Activated T-cell treated with anti-CD3 and anti-CD28 coated beads, Interleukin-2, amount 50 U/mL, for 72 hours (primary cell): ENCODE data around the gene TPI1. TPM values are rescaled to one million over a fixed set of nuclear protein-coding genes. Genes with fewer than 3 reads are reported as not detected.
"Not testable (repeated sequence)": the region's sequence is repeated elsewhere in the genome, so short reads cannot be mapped to it uniquely, and the experiment has no call there.

ENCODE experiments used
- ATAC-seq, 2 donors: fragments of 150-1000 bp; cut with Tn5 transposase; replicated peaks in 1 of 2; 2 replicates each; pipeline ENCODE4 v1.10.0; 2021; ENCODE audit warnings: moderate library complexity in 2 of 2, mild to moderate bottlenecking in 1 of 2
- DNase-seq, 2 donors: peaks; one replicate each; pipeline ENCODE4 v3.0.0; 2021 to 2022; ENCODE audit warnings: mixed read lengths in 1 of 2
- H3K27ac Mint-ChIP-seq: one replicate; pipeline ENCODE4 v1.8.0; 2022; ENCODE audit warnings: mild to moderate bottlenecking, moderate library complexity, mixed read lengths
- H3K27me3 Mint-ChIP-seq: one replicate; pipeline ENCODE4 v1.8.0; 2022; ENCODE audit warnings: low read depth, mixed read lengths
- H3K36me3 Mint-ChIP-seq, 2 donors: one replicate each; pipeline ENCODE4 v1.8.0; 2022; ENCODE audit warnings: mixed read lengths in 2 of 2, mild to moderate bottlenecking in 1 of 2; ENCODE audit not compliant: insufficient read depth in 2 of 2
- H3K4me1 Mint-ChIP-seq: one replicate; pipeline ENCODE4 v1.8.0; 2022; ENCODE audit warnings: low read depth, mixed read lengths
- H3K4me3 Mint-ChIP-seq, 2 donors: one replicate each; pipeline ENCODE4 v1.8.0; 2022; ENCODE audit warnings: mild to moderate bottlenecking in 2 of 2, mixed read lengths in 2 of 2, moderate library complexity in 2 of 2
- H3K9me3 Mint-ChIP-seq, 2 donors: one replicate each; pipeline ENCODE4 v1.8.0; 2022; ENCODE audit warnings: mixed read lengths in 2 of 2
- total RNA-seq, 2 donors: library from RNA; stranded (reverse); gene quantifications; one replicate each; pipeline ENCODE4 v1.2.3, GENCODE V29; 2022

The TPI1 gene
- total RNA-seq, 2 donors from 2014 or later, result 504 to 562 TPM

DNA sequence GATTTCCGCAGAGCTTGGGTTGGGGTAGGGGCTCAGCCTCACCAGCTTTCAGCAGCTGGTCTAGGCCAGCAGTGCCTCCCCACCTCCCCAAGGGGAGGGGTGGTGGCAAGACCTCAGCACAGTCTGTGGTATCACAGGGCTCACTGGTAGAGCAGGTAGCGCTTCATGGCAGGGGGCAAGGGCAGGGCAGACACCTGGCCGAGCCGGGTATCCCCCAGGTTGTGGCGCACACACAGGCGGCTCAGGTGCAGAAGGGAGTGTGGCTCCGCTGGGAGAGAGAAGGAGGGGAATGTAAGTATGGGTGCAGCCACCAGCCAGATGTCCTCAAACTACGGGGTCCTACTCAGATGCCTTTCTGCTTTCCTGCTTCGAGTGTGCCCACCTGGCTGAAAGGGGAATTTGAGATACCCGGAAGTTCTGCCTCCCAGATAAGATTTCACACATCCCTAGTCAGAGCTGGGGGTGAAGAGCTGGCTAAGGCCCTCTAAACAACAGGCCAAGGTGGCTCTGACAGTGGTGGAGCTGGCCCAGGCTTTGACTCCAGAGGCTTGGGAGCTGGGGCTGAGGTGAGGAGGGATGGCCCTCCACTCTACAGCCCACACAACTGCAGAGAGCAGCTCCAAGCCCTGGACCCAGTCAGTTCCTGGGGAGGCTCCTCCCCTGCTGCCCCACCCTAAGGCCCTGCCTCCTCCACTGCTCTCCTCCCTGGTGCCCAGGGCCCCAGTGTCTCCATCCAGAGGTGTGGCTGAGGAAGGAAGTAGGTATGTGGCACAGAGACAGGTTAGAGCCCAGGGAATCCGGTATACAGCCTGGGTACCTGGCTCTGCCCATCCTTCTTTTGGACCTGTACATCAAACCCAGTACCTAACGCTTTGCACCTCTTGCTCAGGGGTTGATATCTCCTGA is 4.0 kb downstream of the TPI1 start:
- H3K9me3 Mint-ChIP-seq, result no peaks in the 10 kb centered on the region
- peaks cover 63% of the 10 kb centered on the region for H3K4me1 Mint-ChIP-seq
- H3K36me3 Mint-ChIP-seq, result peaks cover 18 to 21% of the 10 kb centered on the region in 2 donors
- ATAC-seq (no peak), DNase-seq (peak; percentile 39 to 50)
- peak overlapping the region; percentile 69 for H3K27ac Mint-ChIP-seq
- no peaks in the 10 kb centered on the region for H3K27me3 Mint-ChIP-seq
- peak overlapping the region; percentile 97 to 98 for H3K4me3 Mint-ChIP-seq

DNA sequence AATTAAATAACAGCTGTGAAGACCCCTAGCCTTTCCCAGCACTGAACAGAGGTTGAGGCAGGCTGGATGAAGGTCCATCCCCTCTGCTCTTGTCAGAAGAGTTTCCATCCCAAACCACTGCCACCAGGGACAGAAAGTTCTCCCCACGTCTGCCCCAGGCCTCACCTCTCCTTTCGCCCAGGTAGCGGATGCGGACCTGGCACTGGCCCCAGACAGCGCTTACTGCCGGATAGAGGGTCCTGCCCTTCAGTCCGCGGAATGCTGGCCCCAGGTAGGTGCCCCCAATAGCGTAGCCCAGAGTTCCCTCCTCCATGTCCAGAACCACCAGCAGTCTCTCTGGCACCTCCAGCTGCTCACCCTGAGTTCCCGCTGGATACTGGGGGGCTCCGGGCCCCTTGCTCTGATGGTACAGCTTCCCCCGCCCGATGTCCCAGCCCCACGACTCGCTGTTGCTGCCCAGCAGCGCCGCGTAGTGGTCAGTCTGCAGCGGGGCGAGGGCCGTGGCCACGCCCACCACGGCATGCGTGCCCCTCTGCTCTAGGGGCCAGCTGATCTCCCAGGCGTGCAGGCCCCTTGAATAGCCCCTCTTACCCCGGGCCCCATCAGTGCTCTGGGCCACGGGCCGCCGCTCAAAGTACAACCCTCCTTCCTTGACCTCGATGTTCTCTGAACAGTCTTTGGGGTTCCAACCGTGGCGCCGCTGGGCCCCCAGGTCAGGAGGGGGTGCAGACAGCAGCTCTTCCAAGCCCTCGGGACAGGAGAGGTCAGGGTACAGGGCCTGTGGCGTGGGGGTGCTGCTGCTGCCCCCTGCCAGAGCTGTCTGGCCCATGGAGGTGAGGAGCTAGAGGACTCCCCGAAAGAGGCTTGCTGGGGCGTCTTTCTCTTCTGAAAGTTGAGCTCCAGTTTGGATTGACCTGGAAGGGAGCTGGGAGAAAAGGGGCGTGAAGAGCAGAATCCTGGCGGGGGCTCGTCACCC is 5.0 kb downstream of the TPI1 start:
- peaks cover 22 to 26% of the 10 kb centered on the region in 2 donors for H3K36me3 Mint-ChIP-seq
- peak overlapping the region; percentile 69 for H3K27ac Mint-ChIP-seq
- DNase-seq (peak; percentile 90 to 92), ATAC-seq (peak; percentile 40 to 42)
- H3K27me3 Mint-ChIP-seq, result no peaks in the 10 kb centered on the region
- peaks cover 54% of the 10 kb centered on the region for H3K4me1 Mint-ChIP-seq
- no peaks in the 10 kb centered on the region for H3K9me3 Mint-ChIP-seq
- peak overlapping the region; percentile 97 to 98 for H3K4me3 Mint-ChIP-seq

- Mint-ChIP-seq H3K4me3 (peak within 1 kb of the TSS; percentile 97 to 98), H3K4me1 (peaks cover 52% of the 10 kb centered on the region), H3K36me3 (peaks cover 17 to 22% of the 10 kb centered on the region in 2 donors), H3K27me3 (no peaks in the 10 kb centered on the region), H3K27ac (peak within 1 kb of the TSS; percentile 88), H3K9me3 (no peaks in the 10 kb centered on the region)
- DNase-seq (peak; percentile 100), ATAC-seq (peak; percentile 79 to 83)
Measured at GRCh38 chr12:6873094-6874014, 6.0 kb downstream of the TPI1 start, which contains the start of gene SPSB2. SPSB2 (minus strand) TSS chr12:6873303; CDS start chr12:6872901, 402 bp downstream.

GRCh38 chr12:6874015-6874368 is 6.7 kb downstream of the TPI1 start:
- not testable (repeated sequence) for DNase-seq, ATAC-seq
- peaks cover 12 to 22% of the 10 kb centered on the region in 2 donors for H3K36me3 Mint-ChIP-seq

GRCh38 chr12:6879824-6880223 is 12.5 kb downstream of the TPI1 start:
- H3K27ac Mint-ChIP-seq, H3K27me3 Mint-ChIP-seq, DNase-seq, H3K4me1 Mint-ChIP-seq, H3K9me3 Mint-ChIP-seq, ATAC-seq, H3K4me3 Mint-ChIP-seq: not testable (repeated sequence)
- H3K36me3 Mint-ChIP-seq, result peaks cover 6 to 21% of the 10 kb centered on the region in 2 donors

More at GRCh38 chr12:6874015-6874368, 6.7 kb downstream of the TPI1 start:
- peak overlapping the region; percentile 97 to 98 for H3K4me3 Mint-ChIP-seq
- H3K9me3 Mint-ChIP-seq, H3K27me3 Mint-ChIP-seq: not testable (repeated sequence)
- H3K27ac Mint-ChIP-seq, result peak overlapping the region; percentile 53
- peaks cover 45% of the 10 kb centered on the region for H3K4me1 Mint-ChIP-seq

- ATAC-seq (no peak), DNase-seq (no peak)
- Mint-ChIP-seq H3K4me3 (no peak overlapping the region), H3K27ac (no peak overlapping the region), H3K9me3 (no peaks in the 10 kb centered on the region), H3K36me3 (peaks cover 2 to 8% of the 10 kb centered on the region in 2 donors), H3K27me3 (no peaks in the 10 kb centered on the region), H3K4me1 (no peaks in the 10 kb centered on the region)
Measured at GRCh38 chr12:6883252-6883651, 15.9 kb downstream of the TPI1 start.

DNA sequence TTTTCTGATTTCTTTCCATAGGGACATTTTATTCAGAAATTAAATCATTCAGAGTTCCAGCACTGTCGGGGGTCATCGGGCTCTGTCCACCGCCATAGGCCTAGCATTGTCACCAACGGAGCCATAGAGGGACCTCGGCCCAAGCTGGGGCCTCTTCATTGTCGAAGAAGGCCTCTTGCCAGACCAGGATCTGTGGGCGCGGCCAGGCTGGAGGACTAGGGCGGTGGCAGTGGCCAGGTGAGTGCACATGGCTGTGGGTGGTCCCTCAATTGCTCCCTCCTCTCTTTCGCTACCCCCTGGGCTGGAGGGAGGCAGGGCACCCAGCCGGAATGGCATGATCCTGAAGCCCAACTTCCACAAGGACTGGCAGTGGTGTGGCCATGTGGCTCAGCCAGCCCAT is 16.4 kb downstream of the TPI1 start:
- Mint-ChIP-seq H3K4me1 (no peaks in the 10 kb centered on the region), H3K4me3 (no peak overlapping the region), H3K27ac (no peak overlapping the region), H3K27me3 (no peaks in the 10 kb centered on the region), H3K36me3 (peaks cover 2 to 8% of the 10 kb centered on the region in 2 donors), H3K9me3 (no peaks in the 10 kb centered on the region)
- DNase-seq (no peak), ATAC-seq (no peak)

DNA sequence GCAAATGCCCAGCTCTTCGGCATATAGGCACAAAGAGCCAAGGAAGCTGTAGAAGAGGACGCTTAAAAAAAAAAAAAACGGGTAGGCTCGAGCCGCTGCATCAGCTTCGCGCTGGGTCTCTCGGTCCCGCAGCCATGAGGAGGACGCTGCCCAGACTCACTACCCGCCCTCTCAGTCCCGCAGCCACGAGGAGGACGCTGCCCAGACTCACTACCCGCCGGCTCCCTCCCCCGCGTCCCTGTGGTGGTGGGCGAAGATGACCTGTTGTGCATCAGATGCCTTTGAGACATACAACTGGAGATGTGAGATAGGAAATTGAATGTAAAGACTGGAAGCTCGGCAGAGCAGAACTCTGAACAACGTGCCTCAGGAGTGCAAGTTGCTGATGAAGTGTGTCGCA is 17.2 kb downstream of the TPI1 start:
- no peak overlapping the region for H3K4me3 Mint-ChIP-seq
- ATAC-seq, result no peak
- peaks cover 2 to 8% of the 10 kb centered on the region in 2 donors for H3K36me3 Mint-ChIP-seq
- DNase-seq, result no peak
- H3K9me3 Mint-ChIP-seq, result no peaks in the 10 kb centered on the region
- H3K27me3 Mint-ChIP-seq, result no peaks in the 10 kb centered on the region
- no peak overlapping the region for H3K27ac Mint-ChIP-seq
- peaks cover 1% of the 10 kb centered on the region for H3K4me1 Mint-ChIP-seq

- ATAC-seq, H3K27me3 Mint-ChIP-seq, H3K36me3 Mint-ChIP-seq, DNase-seq, H3K4me3 Mint-ChIP-seq, H3K9me3 Mint-ChIP-seq, H3K27ac Mint-ChIP-seq: not testable (repeated sequence)
- peaks cover 17% of the 10 kb centered on the region for H3K4me1 Mint-ChIP-seq
Measured at GRCh38 chr12:6886206-6886999, 19.1 kb downstream of the TPI1 start.

DNA sequence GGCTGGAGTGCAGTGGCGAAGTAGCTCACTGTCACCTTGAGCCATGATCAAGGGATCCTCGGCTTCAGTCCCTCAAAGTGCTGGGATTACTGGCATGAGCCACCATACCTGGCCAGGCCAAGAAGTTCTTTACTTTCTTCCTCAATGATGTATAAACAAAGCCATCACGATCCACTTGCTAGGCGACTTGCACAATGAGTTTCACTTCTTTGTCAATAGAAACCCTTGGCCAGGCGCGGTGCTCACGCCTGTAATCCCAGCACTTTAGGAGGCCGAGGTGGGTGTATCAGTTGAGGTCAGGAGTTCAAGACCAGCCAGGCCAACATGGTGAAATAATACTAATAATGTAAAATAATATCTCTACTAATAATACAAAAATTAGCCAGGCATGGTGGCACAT is 20.1 kb downstream of the TPI1 start:
- Mint-ChIP-seq H3K36me3 (peaks cover 2 to 8% of the 10 kb centered on the region in 2 donors), H3K9me3 (no peaks in the 10 kb centered on the region), H3K4me1 (peaks cover 28% of the 10 kb centered on the region), H3K27me3 (no peaks in the 10 kb centered on the region), H3K4me3 (no peak overlapping the region), H3K27ac (no peak overlapping the region)
- ATAC-seq (no peak), DNase-seq (no peak)

DNA sequence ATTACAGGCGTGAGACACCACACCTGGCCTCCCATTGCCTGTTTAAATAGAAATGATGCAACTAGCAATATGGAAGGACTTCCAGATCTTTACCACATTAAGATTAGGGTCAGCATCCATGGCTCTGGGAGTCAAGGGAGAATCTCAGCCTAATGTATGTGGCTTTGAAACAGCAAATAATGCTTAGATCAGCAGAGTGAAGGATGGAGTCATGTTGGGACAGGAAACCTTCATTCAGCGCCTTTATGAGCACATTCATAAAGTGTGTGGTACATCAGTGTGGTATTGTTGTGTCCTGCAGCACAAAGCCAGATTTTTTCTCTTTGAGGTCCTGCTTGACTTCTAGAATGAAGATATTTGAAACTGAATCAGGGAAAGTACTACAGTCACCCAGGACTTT is 21.0 kb downstream of the TPI1 start:
- DNase-seq (no peak), ATAC-seq (no peak)
- H3K4me1 Mint-ChIP-seq, result peaks cover 31% of the 10 kb centered on the region
- no peaks in the 10 kb centered on the region for H3K9me3 Mint-ChIP-seq
- H3K36me3 Mint-ChIP-seq, result peaks cover 2 to 8% of the 10 kb centered on the region in 2 donors
- no peak overlapping the region for H3K27ac Mint-ChIP-seq
- H3K4me3 Mint-ChIP-seq, result no peak overlapping the region
- no peaks in the 10 kb centered on the region for H3K27me3 Mint-ChIP-seq
